ENCODE measurements around the gene ADD2.

DNA sequence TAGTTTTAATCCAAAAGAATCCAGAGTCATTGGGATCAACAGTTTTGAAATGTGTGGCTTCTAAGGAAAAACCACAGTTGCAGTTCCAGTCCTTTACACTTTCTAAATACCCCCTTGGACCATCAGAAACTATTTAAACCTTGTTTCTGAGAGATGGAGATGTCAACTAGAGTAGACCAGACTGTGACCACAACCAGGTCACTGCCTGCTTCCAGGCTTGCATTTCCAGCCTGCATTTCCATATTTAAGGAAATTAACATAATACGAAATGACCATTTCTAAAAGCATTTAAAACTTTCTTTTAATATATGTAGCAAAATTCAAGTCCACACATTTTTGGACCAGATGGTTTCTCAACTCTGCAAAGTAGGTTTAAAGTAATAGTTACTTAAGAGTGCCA is 38.4 kb downstream of the ADD2 start:
- TF ChIP-seq, protein P1, sequence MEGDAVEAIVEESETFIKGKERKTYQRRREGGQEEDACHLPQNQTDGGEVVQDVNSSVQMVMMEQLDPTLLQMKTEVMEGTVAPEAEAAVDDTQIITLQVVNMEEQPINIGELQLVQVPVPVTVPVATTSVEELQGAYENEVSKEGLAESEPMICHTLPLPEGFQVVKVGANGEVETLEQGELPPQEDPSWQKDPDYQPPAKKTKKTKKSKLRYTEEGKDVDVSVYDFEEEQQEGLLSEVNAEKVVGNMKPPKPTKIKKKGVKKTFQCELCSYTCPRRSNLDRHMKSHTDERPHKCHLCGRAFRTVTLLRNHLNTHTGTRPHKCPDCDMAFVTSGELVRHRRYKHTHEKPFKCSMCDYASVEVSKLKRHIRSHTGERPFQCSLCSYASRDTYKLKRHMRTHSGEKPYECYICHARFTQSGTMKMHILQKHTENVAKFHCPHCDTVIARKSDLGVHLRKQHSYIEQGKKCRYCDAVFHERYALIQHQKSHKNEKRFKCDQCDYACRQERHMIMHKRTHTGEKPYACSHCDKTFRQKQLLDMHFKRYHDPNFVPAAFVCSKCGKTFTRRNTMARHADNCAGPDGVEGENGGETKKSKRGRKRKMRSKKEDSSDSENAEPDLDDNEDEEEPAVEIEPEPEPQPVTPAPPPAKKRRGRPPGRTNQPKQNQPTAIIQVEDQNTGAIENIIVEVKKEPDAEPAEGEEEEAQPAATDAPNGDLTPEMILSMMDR (IDR thresholded peaks at IDR 0.05; ENCODE audit: low read depth, low read length, missing input control), result no peak
- TF ChIP-seq, protein P2, sequence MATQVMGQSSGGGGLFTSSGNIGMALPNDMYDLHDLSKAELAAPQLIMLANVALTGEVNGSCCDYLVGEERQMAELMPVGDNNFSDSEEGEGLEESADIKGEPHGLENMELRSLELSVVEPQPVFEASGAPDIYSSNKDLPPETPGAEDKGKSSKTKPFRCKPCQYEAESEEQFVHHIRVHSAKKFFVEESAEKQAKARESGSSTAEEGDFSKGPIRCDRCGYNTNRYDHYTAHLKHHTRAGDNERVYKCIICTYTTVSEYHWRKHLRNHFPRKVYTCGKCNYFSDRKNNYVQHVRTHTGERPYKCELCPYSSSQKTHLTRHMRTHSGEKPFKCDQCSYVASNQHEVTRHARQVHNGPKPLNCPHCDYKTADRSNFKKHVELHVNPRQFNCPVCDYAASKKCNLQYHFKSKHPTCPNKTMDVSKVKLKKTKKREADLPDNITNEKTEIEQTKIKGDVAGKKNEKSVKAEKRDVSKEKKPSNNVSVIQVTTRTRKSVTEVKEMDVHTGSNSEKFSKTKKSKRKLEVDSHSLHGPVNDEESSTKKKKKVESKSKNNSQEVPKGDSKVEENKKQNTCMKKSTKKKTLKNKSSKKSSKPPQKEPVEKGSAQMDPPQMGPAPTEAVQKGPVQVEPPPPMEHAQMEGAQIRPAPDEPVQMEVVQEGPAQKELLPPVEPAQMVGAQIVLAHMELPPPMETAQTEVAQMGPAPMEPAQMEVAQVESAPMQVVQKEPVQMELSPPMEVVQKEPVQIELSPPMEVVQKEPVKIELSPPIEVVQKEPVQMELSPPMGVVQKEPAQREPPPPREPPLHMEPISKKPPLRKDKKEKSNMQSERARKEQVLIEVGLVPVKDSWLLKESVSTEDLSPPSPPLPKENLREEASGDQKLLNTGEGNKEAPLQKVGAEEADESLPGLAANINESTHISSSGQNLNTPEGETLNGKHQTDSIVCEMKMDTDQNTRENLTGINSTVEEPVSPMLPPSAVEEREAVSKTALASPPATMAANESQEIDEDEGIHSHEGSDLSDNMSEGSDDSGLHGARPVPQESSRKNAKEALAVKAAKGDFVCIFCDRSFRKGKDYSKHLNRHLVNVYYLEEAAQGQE (IDR thresholded peaks at IDR 0.05), result no peak
- no peak for TF ChIP-seq RAD21 (IDR thresholded peaks at IDR 0.05)
- TF ChIP-seq SP1 (IDR thresholded peaks at IDR 0.05), result no peak
- no peak for TF ChIP-seq HNF4G (IDR thresholded peaks at IDR 0.05)
- TF ChIP-seq NR2F2 (IDR thresholded peaks at IDR 0.05), result no peak
- TF ChIP-seq FOXA2 (IDR thresholded peaks at IDR 0.05), result no peak
- no peak for TF ChIP-seq MAX (IDR thresholded peaks at IDR 0.05)
- TF ChIP-seq GABPA (IDR thresholded peaks at IDR 0.05 in 1 of 2, conservative IDR thresholded peaks at IDR 0.05 in 1 of 2), result no peak
- TF ChIP-seq TAF1 (conservative IDR thresholded peaks at IDR 0.05), result no peak

Measured in liver (tissue), 3 donors.